ENCODE data around the gene CCDC43.

- TF ChIP-seq POLR2A (IDR thresholded peaks at IDR 0.05) (no peak), CTCF (IDR thresholded peaks at IDR 0.05) (no peak)
Observed at GRCh38 chr17:44664867-44665266, 24.7 kb downstream of the CCDC43 start.
